K562 (cell line): ENCODE measurements around the gene REXO2. TPM values are rescaled to one million over a fixed set of nuclear protein-coding genes. Genes with fewer than 3 reads are reported as not detected.

Experiments used
- ARID3B ChIP-seq: fragments of 250-450 bp; sonication (Bioruptor Pico); IDR thresholded peaks from 2 replicates; pipeline ENCODE4 v1.4.0; 2020; ENCODE audit warnings: borderline replicate concordance
- BDP1 ChIP-seq: IDR thresholded peaks from 3 replicates; pipeline ENCODE4 v1.6.1; 2011; ENCODE audit not compliant: insufficient read length, insufficient read depth
- CREB3L1 ChIP-seq: fragments of 450-650 bp; IDR thresholded peaks from 2 replicates; pipeline ENCODE4 v1.6.1; 2014; ENCODE audit warnings: low read depth, mild to moderate bottlenecking, moderate library complexity, borderline replicate concordance
- CTBP1 ChIP-seq: fragments of 450-650 bp; IDR thresholded peaks from 2 replicates; pipeline ENCODE4 v1.6.1; 2016; ENCODE audit warnings: borderline replicate concordance
- CXXC5 ChIP-seq: fragments of 250-450 bp; sonication (Bioruptor Pico); IDR thresholded peaks from 2 replicates; pipeline ENCODE4 v1.8.0; 2022; ENCODE audit warnings: inconsistent platforms, mild to moderate bottlenecking, moderate library complexity
- HES1 ChIP-seq: fragments of 450-650 bp; IDR thresholded peaks from 2 replicates; pipeline ENCODE4 v1.6.1; 2016; ENCODE audit warnings: low read depth, mild to moderate bottlenecking, moderate library complexity
- IFI16 ChIP-seq: fragments of 250-450 bp; sonication (Bioruptor Pico); IDR thresholded peaks from 2 replicates; pipeline ENCODE4 v2.1.2; 2022; ENCODE audit warnings: mild to moderate bottlenecking, inconsistent platforms
- MAX ChIP-seq: sonication (generic); formaldehyde crosslinking; IDR thresholded peaks from 2 replicates; pipeline ENCODE4 v1.9.0; 2022; ENCODE audit warnings: mild to moderate bottlenecking, missing genetic modification reagents
- POLR3A ChIP-seq: IDR thresholded peaks from 2 replicates; pipeline ENCODE4 v1.6.1; 2011; ENCODE audit warnings: borderline replicate concordance, mild to moderate bottlenecking, moderate library complexity; ENCODE audit not compliant: insufficient read length, insufficient read depth; ENCODE audit errors: extremely low read depth
- POU5F1 ChIP-seq: fragments of 150-350 bp; IDR thresholded peaks from 2 replicates; pipeline ENCODE4 v1.6.1; 2014; ENCODE audit warnings: borderline replicate concordance, low read length, low read depth, mild to moderate bottlenecking; ENCODE audit not compliant: partially characterized antibody
- RNF2 ChIP-seq: sonication (generic); IDR thresholded peaks from 2 replicates; pipeline ENCODE4 v1.6.1; 2016
- SPI1 ChIP-seq: IDR thresholded peaks from 2 replicates; pipeline ENCODE4 v1.6.1; 2011; ENCODE audit warnings: low read depth, low read length, control low read depth, borderline replicate concordance
- ZNF316 ChIP-seq: fragments of 450-650 bp; IDR thresholded peaks from 2 replicates; pipeline ENCODE4 v1.6.1; 2016
- ZNF507 ChIP-seq: conservative IDR thresholded peaks from 2 replicates; pipeline ENCODE4 v1.6.1; 2017; ENCODE audit warnings: missing genetic modification characterization, missing compliant biosample characterization
- ZNF644 ChIP-seq: fragments of 200-800 bp; sonication (Bioruptor generic); IDR thresholded peaks from 2 replicates; pipeline ENCODE4 v1.6.1; 2016; ENCODE audit warnings: low read depth, missing genetic modification characterization, missing compliant biosample characterization
- polyA plus RNA-seq, 8 experiments: library from polyadenylated mRNA; depleted of rRNA in 4 of 8; stranded (reverse) in 5 of 8; unstranded in 3 of 8; fragments of >200 nt; fragmentation: Nextera tagmentation in 2 of 8; fragmentation: Illumina TruSeq in 1 of 8; extraction: Ambion mirVana in 2 of 8; extraction: Trizol in 1 of 8; gene quantifications; 2 replicates each; pipeline versions ENCODE4 v1.2.1 to v1.2.3, GENCODE V29; 2011 to 2014; ENCODE audit warnings: inconsistent platforms in 1 of 8, missing spikeins in 1 of 8
- total RNA-seq, 7 experiments: library from RNA; depleted of rRNA in 6 of 7; stranded (reverse); fragments of >200 nt in 6 of 7; fragmentation: Illumina TruSeq in 2 of 7; extraction: Trizol in 2 of 7; gene quantifications; 2 replicates each; pipeline versions ENCODE4 v1.2.1 to v1.2.3, GENCODE V29; 2011 to 2021; ENCODE audit warnings: low replicate concordance in 1 of 7
- TF ChIP-seq, protein P1 (sequence below), 2 experiments: fragments of 450-650 bp in 1 of 2; sonication (generic) in 1 of 2; formaldehyde crosslinking in 1 of 2; IDR thresholded peaks in 1 of 2; conservative IDR thresholded peaks in 1 of 2; 2 replicates each; pipeline versions ENCODE4 v1.6.1 to v1.8.1; 2016 to 2023; ENCODE audit warnings: mild to moderate bottlenecking in 2 of 2, moderate library complexity in 2 of 2, inconsistent platforms in 1 of 2, missing genetic modification reagents in 1 of 2
- TF ChIP-seq, protein P2 (sequence below): fragments of 250-450 bp; sonication (Bioruptor Pico); IDR thresholded peaks from 2 replicates; pipeline ENCODE4 v1.8.0; 2022; ENCODE audit warnings: moderate library complexity, mild to moderate bottlenecking, inconsistent platforms
- TF ChIP-seq, protein P3 (sequence below): fragments of 250-450 bp; sonication (Bioruptor Pico); IDR thresholded peaks from 2 replicates; pipeline ENCODE4 v1.5.0; 2021
- TF ChIP-seq, protein P4 (sequence below): IDR thresholded peaks from 2 replicates; pipeline ENCODE4 v1.6.1; 2014; ENCODE audit warnings: antibody characterized with exemption

REXO2 gene
- total and polyA plus RNA-seq, 9 of the 15 experiments (the other 6 are each of a cell fraction or from before 2014, with no cell fraction given): 143 to 370 (median 193) TPM

DNA sequence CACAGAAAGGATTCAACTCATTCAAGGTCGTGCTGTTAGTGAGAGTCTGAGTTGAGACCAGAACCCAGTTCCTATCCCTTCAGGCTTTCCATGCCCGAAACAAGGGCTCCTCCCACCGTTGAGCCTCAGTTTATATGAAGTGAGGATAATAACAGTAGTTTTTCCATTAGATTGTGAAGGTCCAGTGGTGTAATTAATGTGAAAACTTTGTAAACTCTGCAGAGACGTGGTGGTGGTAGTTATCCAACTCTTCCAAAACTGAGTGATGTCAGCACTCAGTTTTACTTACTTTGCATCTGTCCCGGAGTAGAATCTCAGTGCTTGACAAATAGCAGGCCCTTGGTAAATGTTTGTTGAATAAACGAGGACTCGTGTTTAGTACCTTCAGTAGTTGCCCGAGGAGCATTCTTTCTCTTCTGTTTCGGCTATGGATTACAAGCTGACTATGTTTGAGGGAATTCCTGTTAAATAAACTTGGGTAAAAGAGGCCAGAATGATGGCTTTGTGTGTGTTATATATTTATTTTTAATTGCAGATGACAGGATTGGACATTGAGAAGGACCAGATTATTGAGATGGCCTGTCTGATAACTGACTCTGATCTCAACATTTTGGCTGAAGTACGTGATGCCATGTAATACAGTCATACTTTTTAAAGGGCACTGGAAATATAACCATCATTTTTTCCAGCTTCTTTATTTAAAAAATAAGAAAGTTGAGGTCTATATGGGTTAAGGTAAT is 1.0 kb downstream of the REXO2 start (continued):
- TF ChIP-seq, protein P1, sequence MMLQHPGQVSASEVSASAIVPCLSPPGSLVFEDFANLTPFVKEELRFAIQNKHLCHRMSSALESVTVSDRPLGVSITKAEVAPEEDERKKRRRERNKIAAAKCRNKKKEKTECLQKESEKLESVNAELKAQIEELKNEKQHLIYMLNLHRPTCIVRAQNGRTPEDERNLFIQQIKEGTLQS (IDR thresholded peaks at IDR 0.05): 0 out of 2 replicates have a peak, but pooled peaks have one; percentile 26
- TF ChIP-seq, protein P1 (CRISPR knock-in tag; conservative IDR thresholded peaks at IDR 0.05): no peak
- TF ChIP-seq ZNF316: no peak
- no peak for TF ChIP-seq ZNF507 (tag)
- TF ChIP-seq MAX: no peak
- no peak for TF ChIP-seq RNF2
- TF ChIP-seq, protein P2, sequence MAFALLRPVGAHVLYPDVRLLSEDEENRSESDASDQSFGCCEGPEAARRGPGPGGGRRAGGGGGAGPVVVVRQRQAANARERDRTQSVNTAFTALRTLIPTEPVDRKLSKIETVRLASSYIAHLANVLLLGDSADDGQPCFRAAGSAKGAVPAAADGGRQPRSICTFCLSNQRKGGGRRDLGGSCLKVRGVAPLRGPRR (CRISPR knock-in tag): no peak
- TF ChIP-seq HES1: no peak
- TF ChIP-seq CXXC5 (CRISPR knock-in tag): no peak
- no peak for TF ChIP-seq ARID3B (CRISPR knock-in tag)
- no peak for TF ChIP-seq POLR3A
- no peak for TF ChIP-seq POU5F1
- TF ChIP-seq, protein P3, sequence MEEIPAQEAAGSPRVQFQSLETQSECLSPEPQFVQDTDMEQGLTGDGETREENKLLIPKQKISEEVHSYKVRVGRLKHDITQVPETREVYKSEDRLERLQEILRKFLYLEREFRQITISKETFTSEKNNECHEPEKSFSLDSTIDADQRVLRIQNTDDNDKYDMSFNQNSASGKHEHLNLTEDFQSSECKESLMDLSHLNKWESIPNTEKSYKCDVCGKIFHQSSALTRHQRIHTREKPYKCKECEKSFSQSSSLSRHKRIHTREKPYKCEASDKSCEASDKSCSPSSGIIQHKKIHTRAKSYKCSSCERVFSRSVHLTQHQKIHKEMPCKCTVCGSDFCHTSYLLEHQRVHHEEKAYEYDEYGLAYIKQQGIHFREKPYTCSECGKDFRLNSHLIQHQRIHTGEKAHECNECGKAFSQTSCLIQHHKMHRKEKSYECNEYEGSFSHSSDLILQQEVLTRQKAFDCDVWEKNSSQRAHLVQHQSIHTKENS (CRISPR knock-in tag): no peak
- no peak for TF ChIP-seq BDP1
- no peak for TF ChIP-seq ZNF644
- no peak for TF ChIP-seq SPI1
- no peak for TF ChIP-seq CREB3L1
- TF ChIP-seq IFI16 (CRISPR knock-in tag): no peak
- TF ChIP-seq CTBP1: no peak
- TF ChIP-seq, protein P4, sequence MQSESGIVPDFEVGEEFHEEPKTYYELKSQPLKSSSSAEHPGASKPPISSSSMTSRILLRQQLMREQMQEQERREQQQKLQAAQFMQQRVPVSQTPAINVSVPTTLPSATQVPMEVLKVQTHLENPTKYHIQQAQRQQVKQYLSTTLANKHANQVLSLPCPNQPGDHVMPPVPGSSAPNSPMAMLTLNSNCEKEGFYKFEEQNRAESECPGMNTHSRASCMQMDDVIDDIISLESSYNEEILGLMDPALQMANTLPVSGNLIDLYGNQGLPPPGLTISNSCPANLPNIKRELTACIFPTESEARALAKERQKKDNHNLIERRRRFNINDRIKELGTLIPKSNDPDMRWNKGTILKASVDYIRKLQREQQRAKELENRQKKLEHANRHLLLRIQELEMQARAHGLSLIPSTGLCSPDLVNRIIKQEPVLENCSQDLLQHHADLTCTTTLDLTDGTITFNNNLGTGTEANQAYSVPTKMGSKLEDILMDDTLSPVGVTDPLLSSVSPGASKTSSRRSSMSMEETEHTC: no peak
